ENCODE results near the gene TDP1.
A peak's percentile ranks its signal among the peaks of the same experiment; 100 is the strongest.
"Not testable (repeated sequence)": the region's sequence is repeated elsewhere in the genome, so short reads cannot be mapped to it uniquely, and the experiment has no call there.

The TDP1 gene

DNA sequence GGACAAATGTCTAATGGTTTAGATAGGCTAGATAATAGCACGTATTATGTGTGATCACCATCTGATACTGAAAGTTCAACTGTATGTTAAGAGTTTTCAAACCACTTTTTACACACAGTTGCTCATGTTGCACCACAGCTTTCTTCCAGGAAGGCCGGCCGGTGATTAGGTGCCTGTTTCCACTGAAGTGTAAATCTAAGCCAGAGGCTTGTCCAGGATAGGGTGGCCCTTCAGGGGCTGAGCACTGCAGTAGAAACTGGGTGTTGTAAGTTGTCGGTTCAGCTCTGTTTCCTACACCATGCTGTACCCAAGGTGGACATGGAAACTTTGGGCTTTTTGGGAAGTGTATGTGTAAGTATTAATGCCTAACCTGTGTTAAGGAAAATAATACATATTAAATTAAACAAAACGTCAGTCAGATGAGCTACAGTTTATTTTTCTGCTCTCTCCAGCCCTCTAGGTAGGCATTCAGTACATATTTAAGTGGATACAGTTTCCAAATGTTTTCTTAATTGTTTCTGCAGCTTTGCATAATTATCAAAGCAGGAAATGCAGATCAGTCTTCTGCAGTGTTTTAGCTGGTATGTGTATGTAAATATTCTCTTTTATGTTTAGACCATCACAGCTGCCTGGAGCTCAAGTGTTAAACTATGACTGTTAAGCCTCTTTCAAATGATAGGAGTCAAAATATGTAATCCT is 30.9 kb downstream of the TDP1 start:
- FAIRE-seq (no peak), DNase-seq (ENCODE audit: extremely low spot score, insufficient read length, low read depth) (no peak)

DNA sequence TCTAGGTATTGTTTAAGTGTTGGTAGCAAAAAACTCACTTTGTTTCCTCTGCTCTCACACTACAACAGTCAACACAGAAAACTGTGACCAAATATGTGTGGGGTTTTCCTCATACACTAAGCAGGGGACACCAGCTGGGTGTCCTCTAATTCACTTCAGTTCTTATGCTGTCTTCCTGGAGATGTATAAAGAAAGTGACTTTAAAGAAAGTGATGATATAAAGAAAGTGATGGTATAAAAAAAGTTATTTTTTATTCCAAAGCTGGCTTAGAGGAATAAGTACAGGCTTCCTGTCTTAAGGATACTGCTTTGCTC is 31.4 kb downstream of the TDP1 start:
- no peak for FAIRE-seq
- no peak for DNase-seq (ENCODE audit: extremely low spot score, insufficient read length, low read depth)

DNA sequence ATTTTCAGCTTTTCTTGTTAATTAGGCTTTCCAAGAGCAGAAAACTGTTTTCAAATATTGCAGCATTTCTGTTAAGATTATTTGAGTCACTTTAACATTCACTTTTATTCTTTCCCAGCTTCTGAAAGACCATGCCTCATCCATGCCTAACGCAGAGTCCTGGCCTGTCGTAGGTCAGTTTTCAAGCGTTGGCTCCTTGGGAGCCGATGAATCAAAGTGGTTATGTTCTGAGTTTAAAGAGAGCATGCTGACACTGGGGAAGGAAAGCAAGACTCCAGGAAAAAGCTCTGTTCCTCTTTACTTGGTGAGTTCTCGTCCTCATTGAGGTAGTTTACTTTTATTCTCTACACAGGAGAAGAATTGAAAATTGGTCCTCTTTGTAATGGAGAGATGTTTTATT is 33.1 kb downstream of the TDP1 start:
- DNase-seq (ENCODE audit: extremely low spot score, insufficient read length, low read depth), result no peak
- FAIRE-seq, result peak; percentile 9

DNA sequence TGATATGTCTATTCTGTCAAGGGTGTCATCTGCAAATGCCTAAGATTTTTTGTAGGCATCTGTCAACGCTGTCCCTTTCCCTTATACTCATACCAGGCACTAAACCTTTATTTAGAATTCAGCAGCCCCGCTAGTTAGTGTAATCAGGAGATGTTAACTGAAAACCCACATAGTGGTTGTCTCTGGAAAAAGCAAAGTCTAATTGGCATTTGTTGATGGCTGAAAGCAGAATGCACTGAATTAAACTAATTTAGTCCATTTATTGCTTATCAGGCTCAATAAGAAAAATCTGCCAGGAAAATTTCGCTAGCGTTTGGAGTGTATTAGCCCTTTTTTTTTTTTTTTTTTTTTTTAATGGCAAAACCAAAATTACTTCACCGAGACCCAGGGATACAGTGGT is 34.5 kb downstream of the TDP1 start:
- FAIRE-seq (no peak), DNase-seq (ENCODE audit: extremely low spot score, insufficient read length, low read depth) (no peak)

DNA sequence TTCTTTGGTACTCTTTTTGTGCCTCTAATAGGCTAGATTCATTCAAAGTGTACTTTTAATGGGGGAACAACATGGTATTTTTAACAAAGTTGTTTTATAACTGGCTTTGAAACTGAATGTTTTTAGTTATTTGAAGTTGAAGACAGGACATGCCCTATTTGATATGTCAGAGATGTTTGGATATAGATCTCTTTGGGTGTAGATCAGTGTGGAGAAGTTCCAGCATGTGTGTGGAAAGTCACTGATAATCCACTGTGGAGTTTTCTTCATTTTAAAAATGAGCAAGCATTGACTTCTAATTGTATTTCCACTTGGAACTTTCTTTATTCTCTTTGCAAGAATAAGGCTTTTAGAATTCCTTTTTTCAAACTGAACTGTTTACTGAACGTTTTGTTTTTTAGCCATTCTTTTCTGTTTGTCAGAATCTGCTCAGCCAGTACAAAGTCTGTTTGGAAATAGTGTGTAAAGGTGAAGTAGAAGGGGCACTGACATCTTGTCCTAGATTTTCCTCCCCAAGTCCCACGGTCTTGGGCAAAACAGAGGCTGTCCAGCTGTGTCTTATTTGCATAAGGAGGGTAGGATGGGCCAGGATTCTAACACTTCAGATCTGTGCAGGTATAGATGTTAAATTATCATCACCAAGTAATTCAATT is 35.0 kb downstream of the TDP1 start:
- DNase-seq (ENCODE audit: extremely low spot score, insufficient read length, low read depth) (no peak), FAIRE-seq (peak; percentile 35)

DNA sequence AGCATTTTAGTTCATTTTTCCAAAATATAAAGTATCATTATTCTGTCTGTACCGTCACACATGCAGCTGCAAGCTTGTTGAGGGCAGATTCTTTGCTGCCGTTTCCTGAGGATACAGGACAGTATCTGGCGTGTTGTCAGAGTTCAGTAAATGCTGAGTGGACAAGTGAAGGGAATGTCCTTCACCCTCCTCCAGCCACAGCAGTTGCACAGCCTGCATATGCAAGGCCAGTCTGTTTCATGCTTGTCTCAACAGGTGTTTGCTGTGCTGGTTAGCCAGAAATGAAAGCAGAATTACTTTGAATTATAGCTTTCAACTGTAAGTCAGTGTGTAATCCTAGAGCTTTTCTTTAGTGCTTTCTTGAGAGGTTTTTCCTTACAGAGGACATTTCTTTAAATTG is 36.5 kb downstream of the TDP1 start:
- DNase-seq (ENCODE audit: extremely low spot score, insufficient read length, low read depth), result no peak
- FAIRE-seq, result no peak

DNA sequence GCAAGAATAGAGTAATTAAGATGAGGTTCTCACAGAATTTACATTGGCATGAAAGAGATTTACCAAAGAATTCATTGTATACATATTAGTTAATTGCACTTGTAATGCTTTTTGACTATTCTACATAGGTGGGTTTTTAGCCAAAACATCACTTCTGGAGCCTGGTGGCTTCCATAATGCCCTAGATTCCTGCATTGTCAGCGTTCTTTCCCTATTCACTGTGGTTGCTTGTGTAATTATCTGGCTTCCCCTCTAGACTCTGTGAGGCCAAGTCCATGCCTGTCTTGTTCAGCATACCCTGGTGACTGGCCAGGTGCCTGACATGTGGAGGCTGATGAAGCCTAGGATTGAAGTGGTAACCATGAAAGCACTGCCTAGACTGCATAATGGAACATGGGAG is 41.2 kb downstream of the TDP1 start:
- DNase-seq (ENCODE audit: extremely low spot score, insufficient read length, low read depth) (no peak), FAIRE-seq (no peak)

DNA sequence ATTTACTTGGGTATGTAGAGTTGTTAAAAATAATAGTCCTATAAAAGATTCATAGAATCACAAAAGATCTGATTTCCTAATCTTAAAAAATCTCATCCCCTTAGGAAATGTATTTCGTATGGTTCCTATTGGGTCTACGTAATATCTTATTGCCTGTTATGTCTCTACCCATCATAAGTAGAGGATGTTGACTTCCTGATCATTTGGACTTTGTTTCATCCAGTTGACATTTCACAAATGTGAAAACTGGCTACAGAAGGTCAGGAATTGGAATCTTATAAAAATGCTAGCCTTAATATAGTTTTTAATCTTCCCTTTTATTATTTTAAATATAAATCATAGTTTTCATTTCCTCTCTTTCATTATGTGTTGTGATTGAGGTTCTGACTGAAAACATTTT is 45.2 kb downstream of the TDP1 start:
- DNase-seq (ENCODE audit: extremely low spot score, insufficient read length, low read depth) (no peak), FAIRE-seq (no peak)

DNA sequence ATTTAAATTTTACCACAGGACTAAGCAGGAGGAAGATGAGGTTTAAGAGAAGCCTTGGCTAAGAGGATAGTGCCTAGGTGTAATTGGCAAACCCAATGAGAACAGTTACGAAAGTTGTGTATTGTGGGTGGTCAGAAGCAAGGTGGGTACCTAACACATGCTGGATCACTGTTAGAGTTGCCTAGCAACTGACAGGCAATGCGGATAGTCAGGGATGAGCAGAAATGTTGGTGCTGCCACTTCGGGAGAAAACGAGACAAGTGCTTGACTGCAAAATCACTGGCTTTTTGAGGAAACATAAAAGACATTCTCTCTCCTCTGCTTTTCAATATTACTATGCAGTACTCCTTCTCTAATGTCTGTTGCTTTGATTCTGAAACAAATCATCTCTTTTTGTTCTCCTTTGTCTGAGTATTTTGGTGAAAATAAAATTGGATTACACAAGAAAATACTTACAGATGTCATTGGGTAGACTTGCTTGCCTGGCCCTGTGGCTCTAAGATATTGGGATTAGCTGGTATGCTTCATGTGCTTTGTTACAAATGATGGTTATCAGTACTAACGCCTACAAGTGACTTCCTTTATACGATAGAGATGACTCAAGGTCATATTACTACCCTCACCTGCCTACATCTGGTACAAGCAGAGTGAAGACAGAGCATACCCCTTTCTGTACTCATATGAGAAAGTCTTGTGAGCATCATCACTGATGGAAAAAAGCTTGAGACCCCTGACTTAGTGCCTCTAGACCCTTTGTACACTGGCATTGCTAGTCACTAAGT is 48.0 kb downstream of the TDP1 start:
- no peak for FAIRE-seq
- DNase-seq (ENCODE audit: extremely low spot score, insufficient read length, low read depth), result no peak

DNA sequence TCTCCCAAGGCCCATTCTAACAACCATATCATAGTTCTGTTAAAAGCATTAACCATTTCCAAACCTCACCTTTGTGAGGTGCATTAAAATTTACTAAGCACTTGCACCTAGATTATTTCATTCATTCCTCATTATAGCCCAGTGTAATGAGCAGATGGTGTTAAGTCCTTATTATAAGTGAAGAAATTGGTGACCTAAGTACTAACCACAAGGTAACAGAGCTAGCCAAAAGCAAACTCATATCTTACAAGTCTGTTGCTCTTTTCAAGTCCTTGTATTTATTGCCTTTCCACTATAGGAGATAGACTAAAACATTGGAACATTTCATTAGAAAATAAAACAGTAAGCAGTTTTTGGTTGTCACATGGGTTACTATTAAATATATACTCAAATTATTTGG is 49.7 kb downstream of the TDP1 start:
- DNase-seq (ENCODE audit: extremely low spot score, insufficient read length, low read depth) (no peak), FAIRE-seq (no peak)

DNA sequence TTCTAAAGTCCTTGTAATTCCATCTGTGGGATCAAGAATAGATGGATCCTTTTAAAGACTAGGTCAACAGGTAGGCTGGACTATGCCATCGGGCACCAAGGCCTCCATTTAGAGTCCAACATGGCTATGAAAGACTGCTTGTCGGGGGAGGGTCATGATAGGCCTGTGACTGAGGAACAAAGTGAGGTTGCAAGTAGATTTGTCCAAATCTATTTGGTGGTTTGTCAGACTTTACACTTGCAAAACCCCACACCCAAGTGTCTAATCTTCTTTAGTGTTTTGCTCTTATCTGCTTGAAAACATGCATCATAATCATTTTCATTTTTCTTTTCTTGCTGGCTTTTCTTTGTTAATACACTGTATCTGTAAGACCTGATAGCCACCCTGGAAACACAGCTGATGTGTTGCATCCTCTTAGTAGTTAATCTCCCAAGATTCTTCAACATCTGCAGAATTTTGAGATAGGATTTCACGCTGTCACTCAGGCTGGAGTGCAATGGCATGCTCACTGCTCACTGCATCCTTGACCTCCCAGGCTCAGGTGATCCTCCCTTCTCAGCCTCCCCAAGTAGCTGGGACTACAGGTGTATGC is 50.3 kb downstream of the TDP1 start:
- FAIRE-seq, result no peak
- no peak for DNase-seq (ENCODE audit: extremely low spot score, insufficient read length, low read depth)

DNA sequence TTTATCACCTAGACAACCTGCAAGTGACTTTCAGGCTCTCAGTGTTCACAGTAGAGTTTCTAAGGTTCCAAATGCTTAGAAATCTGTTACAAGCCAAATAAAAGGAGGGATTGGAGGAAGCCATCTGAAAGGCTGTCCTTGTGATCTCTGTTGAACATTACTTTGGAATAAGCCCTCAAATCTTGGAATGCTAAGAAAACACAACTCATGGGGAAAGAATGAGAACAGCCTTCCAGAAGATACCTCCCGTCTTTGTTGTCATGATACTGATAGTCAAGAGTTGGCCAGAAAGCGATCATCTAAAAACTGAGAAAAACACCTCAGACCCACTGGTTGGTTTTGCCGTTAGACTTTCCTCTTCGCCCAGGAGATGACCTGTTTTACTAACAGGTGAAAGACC is 61.6 kb downstream of the TDP1 start:
- DNase-seq (ENCODE audit: extremely low spot score, insufficient read length, low read depth), result no peak
- no peak for FAIRE-seq

DNA sequence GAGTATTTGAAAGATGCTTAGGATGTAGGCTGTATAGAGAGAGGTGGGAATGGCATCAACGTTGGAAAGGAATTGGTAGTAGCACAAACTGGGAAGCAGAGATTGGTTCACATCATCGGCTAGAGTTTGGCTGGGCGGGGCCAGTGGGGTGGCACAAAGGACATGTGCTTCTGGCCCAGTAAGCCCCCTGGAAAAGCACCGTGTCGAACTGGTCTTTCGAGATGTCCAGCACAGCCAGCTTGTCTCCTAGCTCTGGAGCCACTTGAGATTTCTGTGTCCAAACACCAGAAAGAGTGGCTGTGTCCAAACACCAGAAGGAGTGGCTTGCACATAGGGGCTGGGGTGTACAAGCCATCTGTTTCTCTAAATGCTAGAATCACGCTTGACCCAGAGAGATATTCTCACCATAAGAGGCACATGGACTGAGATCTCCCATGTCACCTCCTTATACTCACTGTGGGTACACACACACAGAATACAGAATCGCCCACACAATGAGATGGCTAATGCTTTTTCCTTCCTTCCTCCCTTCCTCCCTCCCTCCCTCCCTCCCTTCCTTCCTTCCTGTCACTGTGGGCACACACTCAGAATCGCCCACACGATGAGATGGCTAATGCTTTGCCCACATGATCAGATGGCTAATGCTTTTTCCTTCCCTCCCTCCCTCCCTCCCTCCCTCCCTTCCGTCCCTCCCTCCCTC is 64.2 kb downstream of the TDP1 start:
- no peak for FAIRE-seq
- no peak for DNase-seq (ENCODE audit: extremely low spot score, insufficient read length, low read depth)

DNA sequence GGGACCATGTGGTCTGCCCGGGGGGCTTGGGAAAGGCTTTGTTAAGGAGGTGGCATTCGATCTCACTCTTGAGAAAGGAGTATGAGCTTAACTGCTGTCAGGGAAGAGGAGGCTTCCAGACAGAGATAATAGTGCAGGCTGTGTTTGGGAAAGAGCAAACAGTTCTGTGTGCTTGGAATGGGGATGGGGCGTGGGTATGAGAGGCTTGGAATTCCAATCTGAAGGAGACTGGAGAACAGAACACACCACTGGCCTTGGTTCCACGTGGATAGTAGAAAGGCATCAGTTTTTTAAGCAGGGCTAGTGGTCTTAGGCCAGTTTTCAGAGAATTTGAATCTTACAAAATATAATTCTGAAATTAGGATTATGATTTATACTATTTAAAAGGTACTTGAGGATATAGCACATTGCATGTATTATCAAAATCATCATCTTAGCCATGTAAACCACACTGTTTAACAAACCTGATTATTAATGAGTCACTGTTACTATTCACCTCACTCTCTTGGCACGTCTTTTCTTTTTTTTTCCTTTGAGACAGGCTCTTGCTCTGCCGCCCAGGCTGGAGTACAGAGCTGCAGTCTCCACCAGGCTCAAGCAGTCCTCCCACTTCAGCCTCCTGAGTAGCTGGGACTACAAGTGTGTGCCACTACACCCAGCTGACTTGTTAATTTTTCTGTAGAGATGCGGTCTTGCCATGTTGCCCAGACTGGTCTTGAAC is 67.6 kb downstream of the TDP1 start:
- DNase-seq (ENCODE audit: extremely low spot score, insufficient read length, low read depth) (no peak), FAIRE-seq (no peak)

DNA sequence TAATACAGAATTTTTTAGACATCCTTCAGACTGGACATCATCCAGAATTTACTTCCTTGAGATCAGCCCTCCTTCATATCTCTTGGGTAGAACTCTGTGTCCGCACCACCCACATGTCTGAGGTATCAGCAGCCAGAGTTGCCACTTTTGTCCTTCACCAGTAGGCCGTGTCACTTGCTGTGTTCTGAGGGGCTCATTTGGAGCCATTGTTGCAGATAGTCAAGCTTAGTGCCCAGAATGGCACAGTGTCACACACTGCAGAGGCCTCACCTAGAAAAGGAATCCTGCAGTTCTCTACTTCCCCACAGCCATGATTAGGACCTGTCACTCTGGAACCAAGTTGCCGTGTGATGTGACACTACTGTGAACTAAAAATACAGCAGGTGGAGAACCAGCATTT is 69.2 kb downstream of the TDP1 start:
- FAIRE-seq (no peak), DNase-seq (ENCODE audit: extremely low spot score, insufficient read length, low read depth) (no peak)

DNA sequence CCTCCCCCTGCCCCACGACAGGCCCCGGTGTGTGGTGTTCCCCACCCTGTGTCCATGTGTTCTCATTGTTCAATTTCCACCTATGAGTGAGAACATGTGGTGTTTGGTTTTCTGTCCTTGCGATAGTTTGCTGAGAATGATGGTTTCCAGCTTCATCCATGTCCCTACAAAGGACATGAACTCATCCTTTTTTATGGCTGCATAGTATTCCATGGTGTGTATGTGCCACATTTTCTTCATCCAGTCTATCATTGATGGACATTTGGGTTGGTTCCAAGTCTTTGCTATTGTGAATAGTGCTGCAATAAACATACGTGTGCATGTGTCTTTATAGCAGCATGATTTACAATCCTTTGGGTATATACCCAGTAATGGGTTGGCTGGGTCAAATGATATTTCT is 70.9 kb downstream of the TDP1 start:
- not testable (repeated sequence) for DNase-seq (ENCODE audit: extremely low spot score, insufficient read length, low read depth); FAIRE-seq

DNA sequence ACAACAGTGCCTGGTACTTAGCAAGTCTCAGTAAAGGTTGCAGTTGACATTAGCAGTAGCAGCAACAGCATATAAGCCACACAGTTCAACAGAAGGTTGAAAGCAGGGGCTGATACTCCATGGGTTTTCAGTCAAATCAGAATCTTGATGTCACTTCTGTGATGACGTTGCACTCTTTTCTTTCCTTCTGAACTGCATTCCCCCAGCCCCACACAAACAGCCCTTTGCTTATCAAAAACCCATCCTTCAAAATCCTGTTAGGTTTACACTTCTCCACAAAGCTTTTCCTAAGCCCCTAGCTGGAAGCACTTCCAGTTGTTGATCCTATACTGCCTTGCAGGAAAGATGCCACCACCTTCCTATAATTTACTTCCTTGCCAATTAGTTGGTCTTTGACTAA is 72.1 kb downstream of the TDP1 start:
- DNase-seq (ENCODE audit: extremely low spot score, insufficient read length, low read depth) (no peak), FAIRE-seq (no peak)

DNA sequence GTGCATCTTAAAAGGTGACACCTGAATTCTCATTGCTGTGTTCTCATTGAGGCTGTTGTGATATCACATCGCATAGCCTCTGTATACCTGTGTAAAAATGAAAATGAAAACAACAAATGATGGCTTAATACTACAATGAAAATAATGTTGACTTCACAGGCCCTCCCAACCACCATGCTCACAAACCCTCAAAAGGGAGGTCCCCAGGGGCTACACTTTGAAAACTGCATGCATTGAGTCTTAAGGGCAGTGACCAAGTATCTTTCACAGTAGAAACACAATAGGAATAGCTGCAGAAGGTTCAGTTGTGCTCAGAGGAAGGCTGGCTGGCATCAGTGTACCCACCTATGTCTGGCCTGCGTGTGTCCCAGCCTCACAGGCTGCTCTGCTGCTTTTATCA is 78.4 kb downstream of the TDP1 start:
- no peak for DNase-seq (ENCODE audit: extremely low spot score, insufficient read length, low read depth)
- no peak for FAIRE-seq

DNA sequence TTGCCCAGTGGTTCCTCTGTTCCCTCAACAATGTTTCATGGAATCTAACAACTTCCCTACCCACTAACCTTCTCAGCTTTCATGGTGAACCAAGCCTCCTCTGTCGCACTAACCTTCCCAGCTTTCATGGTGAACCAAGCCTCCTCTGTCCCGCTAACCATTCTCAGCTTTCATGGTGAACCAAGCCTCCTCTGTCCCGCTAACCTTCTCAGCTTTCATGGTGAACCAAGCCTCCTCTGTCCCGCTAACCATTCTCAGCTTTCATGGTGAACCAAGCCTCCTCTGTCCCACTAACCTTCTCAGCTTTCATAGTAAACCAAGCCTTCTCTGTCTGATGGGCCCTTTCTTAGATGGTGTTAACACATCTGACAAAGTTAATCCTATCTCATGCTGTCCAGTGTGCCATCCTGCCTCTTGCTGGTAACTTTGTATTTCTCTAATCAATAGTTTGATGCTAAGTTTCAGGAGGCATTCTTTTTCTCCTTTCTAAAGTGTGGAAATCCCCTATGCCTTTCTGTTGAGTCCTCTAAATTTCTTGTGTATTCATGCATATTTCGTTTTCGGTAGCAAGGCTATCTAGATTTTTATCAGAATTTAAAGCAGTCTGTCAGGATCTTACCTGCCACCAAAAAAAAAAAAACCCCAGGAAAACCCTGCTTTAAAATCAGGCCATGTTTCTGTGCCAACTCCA is 79.3 kb downstream of the TDP1 start:
- DNase-seq (ENCODE audit: extremely low spot score, insufficient read length, low read depth) (no peak), FAIRE-seq (no peak)
